Astrocyte (in vitro differentiated cells and primary cell): Measurements from ENCODE around the gene TRIM26. TPM values are rescaled to one million over a fixed set of nuclear protein-coding genes. Genes with fewer than 3 reads are reported as not detected.

ENCODE experiments used
- DNase-seq: peaks from one replicate; pipeline ENCODE4 v3.0.0-alpha.2; 2010; ENCODE audit warnings: low read depth
- FAIRE-seq: peaks from 2 replicates; lab custom pipeline; 2011; peaks lifted over from hg19 to GRCh38; lab: Jason Lieb, UNC
- H2AFZ ChIP-seq: 2 replicates; pipeline ENCODE4 v1.6.0; 2012; ENCODE audit warnings: low read depth, low read length, inconsistent platforms
- H3K27ac ChIP-seq: 2 replicates; pipeline ENCODE4 v1.5.1; 2011; ENCODE audit warnings: low read depth, low read length, inconsistent platforms
- H3K27me3 ChIP-seq: 2 replicates; pipeline ENCODE4 v1.6.0; 2011; ENCODE audit warnings: low read length, inconsistent platforms; ENCODE audit not compliant: insufficient read depth
- H3K36me3 ChIP-seq: 2 replicates; pipeline ENCODE4 v1.5.1; 2011; ENCODE audit warnings: low read length, inconsistent platforms; ENCODE audit not compliant: insufficient read depth
- H3K4me1 ChIP-seq: 2 replicates; pipeline ENCODE4 v1.5.1; 2011; ENCODE audit warnings: low read length, inconsistent platforms; ENCODE audit not compliant: insufficient read depth
- H3K4me2 ChIP-seq: 2 replicates; pipeline ENCODE4 v1.6.0; 2012; ENCODE audit warnings: low read length, inconsistent platforms
- H3K4me3 ChIP-seq: 2 replicates; pipeline ENCODE4 v1.5.1; 2011; ENCODE audit warnings: low read depth, mild to moderate bottlenecking, low read length, inconsistent platforms; ENCODE audit not compliant: insufficient read depth
- H3K79me2 ChIP-seq: 2 replicates; pipeline ENCODE4 v1.6.0; 2012; ENCODE audit warnings: mild to moderate bottlenecking, low read length, inconsistent platforms; ENCODE audit not compliant: insufficient read depth
- H3K9ac ChIP-seq: 2 replicates; pipeline ENCODE4 v1.6.0; 2012; ENCODE audit warnings: mild to moderate bottlenecking, low read length, inconsistent platforms
- H3K9me3 ChIP-seq: 2 replicates; pipeline ENCODE4 v1.5.1; 2012; ENCODE audit warnings: low read depth, mild to moderate bottlenecking, low read length, inconsistent platforms; ENCODE audit not compliant: insufficient read depth
- H4K20me1 ChIP-seq: 2 replicates; pipeline ENCODE4 v1.6.0; 2012; ENCODE audit warnings: low read length, inconsistent platforms; ENCODE audit not compliant: insufficient read depth
- H3K27ac Mint-ChIP-seq: one replicate; pipeline ENCODE4 v1.8.0; 2021; ENCODE audit warnings: mild to moderate bottlenecking, mixed read lengths; ENCODE audit not compliant: unreplicated experiment
- H3K27me3 Mint-ChIP-seq: one replicate; pipeline ENCODE4 v1.8.0; 2021; ENCODE audit warnings: low read depth, mixed read lengths; ENCODE audit not compliant: unreplicated experiment
- H3K36me3 Mint-ChIP-seq: one replicate; pipeline ENCODE4 v1.8.0; 2021; ENCODE audit warnings: low read depth, mixed read lengths; ENCODE audit not compliant: unreplicated experiment
- H3K4me1 Mint-ChIP-seq: one replicate; pipeline ENCODE4 v1.8.0; 2021; ENCODE audit warnings: low read depth, mixed read lengths; ENCODE audit not compliant: unreplicated experiment
- H3K4me3 Mint-ChIP-seq: one replicate; pipeline ENCODE4 v1.8.0; 2021; ENCODE audit warnings: mild to moderate bottlenecking, moderate library complexity, mixed read lengths; ENCODE audit not compliant: unreplicated experiment
- H3K9me3 Mint-ChIP-seq: one replicate; pipeline ENCODE4 v1.8.0; 2021; ENCODE audit warnings: mild to moderate bottlenecking, mixed read lengths; ENCODE audit not compliant: unreplicated experiment
- CTCF ChIP-seq: IDR thresholded peaks from 2 replicates; pipeline ENCODE4 v1.5.1; 2011; ENCODE audit warnings: low read depth, mild to moderate bottlenecking, inconsistent platforms, low read length, moderate library complexity; ENCODE audit not compliant: insufficient read depth
- EZH2 ChIP-seq: IDR thresholded peaks from 2 replicates; pipeline ENCODE4 v1.6.1; 2012; ENCODE audit warnings: mild to moderate bottlenecking, low read length, inconsistent platforms; ENCODE audit not compliant: insufficient read depth
- total RNA-seq: library from RNA; stranded (reverse); gene quantifications from 2 replicates; pipeline ENCODE4 v1.2.1, GENCODE V29; 2021

The TRIM26 gene
- total RNA-seq, 1 donor from 2014 or later = 52.8 TPM

GRCh38 chr6:30175765-30176164, 37.4 kb downstream of the TRIM26 start:
- peaks cover 49% of the 10 kb centered on the region for H3K27me3 Mint-ChIP-seq
- Histone ChIP-seq H3K4me3 (no peak overlapping the region), H3K4me2 (no peak overlapping the region), H4K20me1 (no peaks in the 10 kb centered on the region), H3K4me1 (peaks cover 5% of the 10 kb centered on the region), H3K36me3 (no peaks in the 10 kb centered on the region), H3K9ac (no peak overlapping the region), H3K27me3 (peaks cover 46% of the 10 kb centered on the region), H3K27ac (no peak overlapping the region), H3K9me3 (no peaks in the 10 kb centered on the region), H3K79me2 (no peaks in the 10 kb centered on the region), H2AFZ (no peak overlapping the region)
- FAIRE-seq (no peak), DNase-seq (no peak)
- no peaks in the 10 kb centered on the region for H3K4me1 Mint-ChIP-seq
- H3K9me3 Mint-ChIP-seq = peaks cover 5% of the 10 kb centered on the region
- no peaks in the 10 kb centered on the region for H3K36me3 Mint-ChIP-seq
- no peak overlapping the region for H3K27ac Mint-ChIP-seq
- H3K4me3 Mint-ChIP-seq = no peak overlapping the region
- TF ChIP-seq CTCF (no peak), EZH2 (no peak)

GRCh38 chr6:30172681-30173080, 40.5 kb downstream of the TRIM26 start:
- no peak overlapping the region for H3K9ac ChIP-seq
- Mint-ChIP-seq H3K36me3 (no peaks in the 10 kb centered on the region), H3K27me3 (peaks cover 68% of the 10 kb centered on the region), H3K27ac (no peak overlapping the region), H3K4me3 (no peak overlapping the region), H3K4me1 (no peaks in the 10 kb centered on the region), H3K9me3 (peaks cover 2% of the 10 kb centered on the region)
- no peak for DNase-seq
- H3K79me2 ChIP-seq = no peaks in the 10 kb centered on the region
- peaks cover 66% of the 10 kb centered on the region for H3K27me3 ChIP-seq
- TF ChIP-seq CTCF (no peak), EZH2 (no peak)
- no peaks in the 10 kb centered on the region for H4K20me1 ChIP-seq
- FAIRE-seq = no peak
- no peaks in the 10 kb centered on the region for H3K9me3 ChIP-seq
- H2AFZ ChIP-seq = no peak overlapping the region
- H3K27ac ChIP-seq = no peak overlapping the region
- H3K4me3 ChIP-seq = no peak overlapping the region
- H3K4me2 ChIP-seq = no peak overlapping the region
- H3K4me1 ChIP-seq = peaks cover 5% of the 10 kb centered on the region
- H3K36me3 ChIP-seq = no peaks in the 10 kb centered on the region

GRCh38 chr6:30171677-30172471, 41.3 kb downstream of the TRIM26 start:
- H3K27me3 ChIP-seq = peaks cover 65% of the 10 kb centered on the region
- H4K20me1 ChIP-seq = no peaks in the 10 kb centered on the region
- H3K79me2 ChIP-seq = no peaks in the 10 kb centered on the region
- TF ChIP-seq EZH2 = peak; percentile 89
- TF ChIP-seq CTCF = no peak
- H3K4me3 ChIP-seq = no peak overlapping the region
- H3K27ac Mint-ChIP-seq = no peak overlapping the region
- no peak overlapping the region for H3K9ac ChIP-seq
- DNase-seq = no peak
- H3K27me3 Mint-ChIP-seq = peaks cover 70% of the 10 kb centered on the region
- FAIRE-seq = no peak
- peaks cover 2% of the 10 kb centered on the region for H3K9me3 Mint-ChIP-seq
- no peaks in the 10 kb centered on the region for H3K36me3 ChIP-seq
- no peak overlapping the region for H3K4me3 Mint-ChIP-seq
- H3K4me1 ChIP-seq = peaks cover 5% of the 10 kb centered on the region
- no peak overlapping the region for H3K27ac ChIP-seq
- H3K4me2 ChIP-seq = peak overlapping the region; percentile 58
- H2AFZ ChIP-seq = peak overlapping the region; percentile 59
- no peaks in the 10 kb centered on the region for H3K36me3 Mint-ChIP-seq
- no peaks in the 10 kb centered on the region for H3K9me3 ChIP-seq
- H3K4me1 Mint-ChIP-seq = no peaks in the 10 kb centered on the region
